ENCODE results near the gene MAP3K6.

- TF ChIP-seq CTCF (IDR thresholded peaks at IDR 0.05) (no peak), POLR2A (IDR thresholded peaks at IDR 0.05) (no peak)
Measured at GRCh38 chr1:27379564-27380122, 12.9 kb upstream of the MAP3K6 start.

Measured in lower leg skin (tissue), 3 donors.